Measurements from ENCODE around the gene ZBTB7C.

Gene ZBTB7C

GRCh38 chr18:47979611-47980200 lies 429.5 kb downstream of the ZBTB7C start:
- no peak for DNase-seq

- no peak for DNase-seq
Measured at GRCh38 chr18:47978603-47979002, 430.6 kb downstream of the ZBTB7C start.

GRCh38 chr18:47978141-47978540 lies 431.0 kb downstream of the ZBTB7C start:
- no peak for DNase-seq
